RCC 7860 (cell line): ENCODE results near the gene CELA2B.
"Not testable (repeated sequence)": the region's sequence is repeated elsewhere in the genome, so short reads cannot be mapped to it uniquely, and the experiment has no call there.

ENCODE experiments used
- DNase-seq: peaks from one replicate; pipeline ENCODE4 v3.0.0-alpha.2; 2015; ENCODE audit warnings: low spot score
- FAIRE-seq: peaks from 2 replicates; lab custom pipeline; 2012; peaks lifted over from hg19 to GRCh38; lab: Jason Lieb, UNC

Gene CELA2B

DNA sequence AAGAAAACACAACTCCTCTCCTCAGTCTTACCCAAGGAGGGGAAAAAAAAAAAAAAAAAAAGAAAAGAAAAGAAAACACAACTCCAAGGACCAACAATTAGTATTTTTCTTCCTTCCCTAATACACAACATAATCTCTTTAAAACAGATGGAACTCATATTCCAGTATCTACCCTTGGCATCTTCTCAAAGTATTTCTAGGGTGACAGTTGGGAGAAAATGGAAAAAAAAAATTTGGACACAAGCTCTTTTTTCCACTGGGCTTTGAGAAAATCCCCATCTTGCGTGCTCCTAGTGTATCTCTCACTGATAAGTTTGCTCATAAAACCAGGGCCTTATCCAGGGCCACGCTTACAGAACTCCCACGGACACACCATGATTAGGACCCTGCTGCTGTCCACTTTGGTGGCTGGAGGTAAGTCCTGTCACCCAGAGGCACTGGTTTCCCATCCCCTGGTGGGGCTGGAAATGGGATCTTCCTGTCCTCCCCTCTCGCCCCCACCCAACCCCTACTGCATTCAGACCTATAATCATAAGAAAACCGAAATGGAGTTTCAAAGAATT lies at the start of gene CELA2B:
CELA2B (plus strand) TSS at position 353 of the 563 bp plus-strand sequence; CDS start at position 375, 22 bp downstream.
- FAIRE-seq (no peak), DNase-seq (no peak)

DNA sequence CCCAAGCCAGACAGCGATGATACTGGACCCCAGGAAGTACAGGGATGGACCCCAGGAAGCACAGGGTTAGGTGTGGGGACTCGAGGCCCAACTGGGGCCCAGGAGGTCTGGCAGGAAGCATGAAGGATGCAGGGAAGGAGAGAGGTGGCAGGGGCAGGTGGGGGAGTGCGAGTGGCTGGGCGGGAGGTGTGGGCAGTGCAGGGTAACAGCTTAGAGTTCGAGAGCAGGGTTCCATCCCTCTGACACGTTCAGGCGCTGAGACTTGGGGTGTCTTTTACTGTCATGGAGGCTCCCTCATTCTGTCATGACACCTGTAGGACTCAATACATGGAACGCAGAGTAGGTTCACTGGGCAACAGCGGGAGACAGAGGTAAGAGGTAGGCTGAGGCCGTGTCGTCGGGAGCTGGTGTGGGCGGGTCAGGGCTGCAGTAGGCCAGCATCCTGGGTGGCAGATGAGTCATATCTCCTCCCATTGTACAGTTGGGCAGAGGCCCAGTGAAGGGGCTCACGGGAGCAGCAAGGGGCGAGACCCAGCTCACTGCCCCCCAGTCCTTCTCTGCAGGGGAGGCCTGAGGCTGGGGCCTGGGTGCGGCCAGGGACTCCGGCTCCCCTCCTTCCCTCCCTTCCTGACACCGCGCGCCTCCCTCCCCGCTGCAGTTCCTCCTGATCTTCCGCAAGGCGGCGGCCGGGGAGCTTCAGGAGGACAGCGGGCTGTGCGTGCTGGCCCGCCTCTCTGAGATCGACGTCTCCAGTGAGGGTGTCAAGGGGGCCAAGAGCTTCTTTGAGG lies 49.2 kb upstream of the CELA2B start:
- no peak for FAIRE-seq
- peak; percentile 59 for DNase-seq

DNA sequence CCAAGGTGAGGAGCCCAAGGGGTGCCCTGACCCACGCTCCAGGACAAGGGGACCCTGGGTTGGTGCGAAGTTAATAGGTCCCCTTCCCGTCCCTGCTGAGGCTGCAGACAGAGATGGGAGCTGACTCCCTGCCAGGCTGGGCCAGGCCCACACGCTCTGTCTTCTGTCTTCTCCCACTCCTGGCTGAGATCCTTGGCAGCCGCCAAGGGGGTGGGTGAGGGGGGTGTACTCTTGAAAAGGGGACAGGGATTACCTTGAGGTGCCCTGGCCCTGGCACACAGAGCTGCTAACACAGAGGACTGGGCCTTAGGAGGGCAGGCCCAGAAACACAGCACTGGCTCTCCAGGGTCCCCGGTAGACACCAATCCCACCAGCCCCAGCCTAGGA lies 48.6 kb upstream of the CELA2B start:
- DNase-seq: no peak

DNA sequence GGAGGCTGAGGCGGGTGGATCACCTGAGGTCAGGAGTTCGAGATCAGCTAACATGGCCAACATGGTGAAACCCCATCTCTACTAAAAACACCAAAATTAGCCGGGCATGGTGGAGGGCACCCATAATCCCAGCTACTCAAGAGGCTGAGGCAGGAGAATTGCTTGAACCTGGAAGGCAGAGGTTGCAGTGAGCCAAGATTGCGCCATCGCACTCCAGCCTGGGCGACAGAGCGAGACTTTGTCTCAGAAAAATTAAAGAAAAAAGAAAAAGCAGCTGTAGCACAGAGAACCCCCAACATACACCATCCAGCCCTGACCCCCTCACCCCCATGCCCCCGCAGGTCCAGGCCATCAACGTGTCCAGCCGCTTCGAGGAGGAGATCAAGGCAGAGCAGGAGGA lies 47.7 kb upstream of the CELA2B start:
- FAIRE-seq, DNase-seq: not testable (repeated sequence)

More for the DNA sequence above, 48.6 kb upstream of the CELA2B start:
- no peak for FAIRE-seq

DNA sequence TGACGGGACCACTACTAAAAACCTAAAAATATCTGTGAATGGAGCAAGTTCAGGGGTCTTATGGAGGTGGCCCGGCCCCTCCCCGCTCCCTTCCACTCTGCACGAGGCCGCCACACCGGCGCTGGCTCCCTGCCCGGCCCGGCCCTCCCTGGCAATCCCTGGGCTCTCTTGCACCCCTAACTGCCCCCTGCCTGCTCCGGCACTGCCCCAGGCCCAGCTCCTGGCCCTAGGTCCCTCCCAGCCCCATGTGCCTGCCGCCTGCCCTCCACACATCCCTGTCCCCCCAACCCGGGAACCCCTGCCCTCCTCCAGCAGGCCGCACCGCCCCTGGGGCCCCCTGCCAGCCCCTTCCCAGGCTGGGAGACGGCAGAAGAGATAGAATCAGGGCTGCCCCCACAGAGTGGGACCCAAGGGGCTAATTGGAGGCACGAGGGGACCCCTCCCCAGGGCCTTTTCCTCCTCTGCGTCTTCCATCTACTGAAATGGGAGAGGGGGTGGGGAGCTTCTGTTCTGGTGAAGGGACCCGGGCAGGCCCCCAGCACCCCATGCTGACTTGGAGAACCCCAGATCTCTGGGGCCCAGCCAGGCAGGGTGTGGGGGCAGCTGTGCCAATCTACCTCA lies 47.0 kb upstream of the CELA2B start:
- FAIRE-seq (no peak), DNase-seq (no peak)

DNA sequence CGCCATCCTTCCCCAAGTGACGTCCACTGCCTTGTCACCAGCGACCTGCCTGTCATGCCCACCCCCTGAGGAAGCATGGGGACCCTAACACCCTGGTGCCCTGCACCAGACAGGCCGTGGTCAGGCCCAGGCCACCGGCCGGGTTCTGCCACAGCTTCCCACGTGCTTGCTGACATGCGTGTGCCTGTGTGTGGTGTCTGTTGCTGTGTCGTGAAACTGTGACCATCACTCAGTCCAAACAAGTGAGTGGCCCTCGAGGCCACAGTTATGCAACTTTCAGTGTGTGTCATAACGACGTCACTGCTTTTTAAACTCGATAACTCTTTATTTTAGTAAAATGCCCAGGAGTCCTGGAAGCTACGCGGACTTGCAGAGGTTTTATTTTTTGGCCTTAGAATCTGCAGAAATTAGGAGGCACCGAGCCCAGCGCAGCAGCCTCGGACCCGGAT lies 46.2 kb upstream of the CELA2B start:
- DNase-seq (peak; percentile 58), FAIRE-seq (no peak)

DNA sequence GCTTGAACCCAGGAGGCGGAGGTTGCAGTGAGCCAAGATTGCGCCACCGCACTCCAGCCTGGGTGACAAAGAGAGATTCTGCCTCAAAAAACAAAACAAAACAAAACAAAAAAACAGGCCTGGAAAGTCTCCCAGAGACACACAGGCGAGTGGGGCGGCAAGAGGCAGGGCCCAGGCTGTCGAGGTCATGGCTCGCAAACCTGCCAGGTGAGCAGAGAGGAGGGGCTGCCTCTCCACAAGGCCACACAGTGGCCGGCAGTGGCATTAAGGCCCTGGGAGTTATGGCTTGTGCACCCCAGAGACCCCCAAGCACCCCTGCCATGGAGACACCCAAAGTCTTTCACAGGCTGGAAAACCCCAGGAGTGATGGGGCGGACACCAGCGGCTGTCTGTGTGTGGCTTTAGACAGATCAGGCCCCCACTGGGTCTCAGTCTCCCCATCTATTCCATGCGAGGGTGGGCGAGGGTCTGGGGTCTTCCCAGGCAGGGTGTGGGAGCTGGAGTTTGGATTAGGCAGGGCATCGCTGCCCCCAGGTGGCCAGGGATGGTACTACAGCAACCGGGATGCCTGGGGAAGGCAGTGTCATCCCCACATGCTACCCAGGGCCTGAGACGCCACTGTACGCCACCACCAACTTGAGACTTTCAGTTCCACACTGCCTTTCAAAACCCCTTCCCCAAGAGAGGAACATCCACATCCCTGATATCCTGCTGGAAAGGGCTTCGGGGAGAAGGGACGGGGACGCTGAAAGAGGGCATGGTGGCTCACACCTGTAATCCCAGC lies 44.9 kb upstream of the CELA2B start:
- FAIRE-seq: no peak
- no peak for DNase-seq

DNA sequence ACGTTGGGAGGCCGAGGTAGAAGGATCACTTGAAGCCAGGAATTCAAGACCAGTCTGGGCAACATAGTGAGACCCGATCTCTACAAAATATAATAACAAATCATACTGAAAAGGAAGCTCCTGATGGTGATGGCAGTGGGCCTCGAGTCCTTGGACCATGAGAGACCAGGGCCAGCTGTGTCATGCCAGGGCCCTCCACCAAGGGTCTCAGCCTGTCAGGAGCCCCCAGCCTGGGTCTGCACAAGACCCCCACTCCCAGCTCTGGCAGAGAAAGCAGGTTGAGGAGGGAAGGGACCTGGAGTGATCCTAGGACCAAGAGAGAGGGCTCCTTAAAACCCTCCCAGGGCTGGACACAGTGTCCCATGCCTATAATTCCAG lies 44.3 kb upstream of the CELA2B start:
- no peak for DNase-seq
- no peak for FAIRE-seq

DNA sequence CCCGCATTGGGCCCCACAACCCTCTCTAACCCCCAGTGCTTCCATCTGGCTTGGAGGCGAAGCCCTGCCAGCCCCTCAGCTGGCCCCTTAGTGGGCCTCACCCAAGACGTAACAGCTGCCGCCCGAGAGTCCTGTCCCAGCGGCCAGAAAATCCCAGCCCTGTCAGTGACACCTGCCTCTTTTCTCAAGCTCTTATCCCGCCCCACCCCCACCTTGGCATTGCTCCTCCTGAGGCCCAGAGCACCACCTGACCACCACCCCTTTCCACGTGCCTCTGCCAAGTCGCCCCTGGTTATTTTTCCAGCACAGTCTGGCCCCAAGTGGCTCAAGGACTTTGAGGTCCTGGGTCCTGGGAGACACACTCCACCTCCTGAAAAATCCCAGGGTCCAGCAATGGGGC lies 43.6 kb upstream of the CELA2B start:
- DNase-seq (no peak), FAIRE-seq (no peak)

DNA sequence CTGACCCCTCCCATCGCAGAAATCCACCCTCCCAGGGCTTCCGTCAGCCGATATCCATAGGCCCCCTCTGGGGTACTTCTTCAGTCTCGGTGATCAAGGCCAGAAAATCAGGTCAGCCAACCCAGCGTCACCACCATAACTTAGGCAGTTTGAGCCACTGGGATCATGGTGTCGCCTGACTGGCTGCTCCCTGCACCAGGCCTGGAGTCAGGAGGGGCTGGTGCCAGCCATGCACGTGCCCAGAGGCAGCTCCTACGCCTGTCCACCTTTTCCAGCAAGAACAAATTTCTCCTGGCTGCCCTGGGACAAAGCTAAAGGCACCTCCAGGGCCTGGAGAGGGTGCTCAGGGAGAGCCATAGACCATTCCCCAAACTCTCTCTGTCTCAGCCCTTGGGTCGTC lies 42.4 kb upstream of the CELA2B start:
- no peak for FAIRE-seq
- DNase-seq: no peak

DNA sequence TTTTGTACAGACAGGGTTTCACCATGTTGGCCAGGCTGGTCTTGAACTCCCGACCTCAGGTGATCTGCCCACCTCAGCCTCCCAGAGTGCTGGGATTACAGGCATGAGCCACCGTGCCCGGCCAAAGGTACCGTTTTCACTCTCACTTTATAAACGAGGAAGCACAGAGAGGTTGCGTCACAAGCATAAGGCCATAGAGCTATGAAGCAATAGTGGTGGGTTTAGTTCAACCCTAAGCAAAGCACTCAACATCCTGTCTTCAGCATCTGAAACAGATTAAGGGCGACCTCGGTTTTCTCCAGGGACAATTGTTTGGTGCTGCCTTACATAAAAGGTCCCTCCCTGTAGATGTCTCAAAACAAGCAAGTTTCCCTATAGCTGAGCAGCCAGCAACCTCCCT lies 41.2 kb upstream of the CELA2B start:
- DNase-seq, FAIRE-seq: not testable (repeated sequence)

DNA sequence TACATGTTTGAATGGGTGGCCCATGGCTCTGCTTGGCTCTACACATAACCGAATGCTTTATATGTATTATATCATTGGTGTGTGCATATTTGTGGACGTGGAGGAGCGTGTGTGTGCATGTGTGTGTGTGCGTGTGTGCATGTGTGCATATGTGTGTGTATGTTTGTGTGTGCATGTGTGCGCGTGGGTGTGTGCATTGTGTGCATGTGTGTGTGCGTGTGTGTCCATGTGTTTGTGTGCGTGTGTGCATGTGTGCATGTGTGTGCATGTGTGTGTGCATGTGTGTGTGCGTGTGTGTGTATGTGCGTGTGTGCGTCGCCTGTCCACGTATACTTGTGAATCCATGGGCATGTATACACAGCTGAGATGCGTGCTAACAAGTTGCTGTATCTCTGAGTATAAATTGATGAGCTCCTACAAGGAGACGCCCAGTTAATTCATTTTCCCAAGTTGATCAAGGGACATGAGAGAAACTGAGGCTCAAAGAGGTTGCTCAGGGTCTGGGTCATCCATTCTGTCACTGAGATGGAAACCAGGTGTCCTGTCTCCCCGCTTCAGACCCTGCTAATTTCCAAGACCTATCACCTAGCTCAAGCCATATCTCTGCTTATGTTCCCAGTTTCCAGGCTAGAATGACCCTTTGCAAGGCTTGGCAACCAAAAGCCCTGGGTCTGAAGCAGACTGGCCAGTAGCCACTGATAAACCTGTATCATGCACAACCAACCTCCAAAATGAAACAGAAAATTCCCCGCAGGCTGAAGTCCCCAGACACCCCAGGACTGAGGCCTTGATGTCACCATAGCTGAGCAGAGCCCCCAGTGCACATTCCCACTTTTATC lies 40.4 kb upstream of the CELA2B start:
- no peak for FAIRE-seq
- no peak for DNase-seq

DNA sequence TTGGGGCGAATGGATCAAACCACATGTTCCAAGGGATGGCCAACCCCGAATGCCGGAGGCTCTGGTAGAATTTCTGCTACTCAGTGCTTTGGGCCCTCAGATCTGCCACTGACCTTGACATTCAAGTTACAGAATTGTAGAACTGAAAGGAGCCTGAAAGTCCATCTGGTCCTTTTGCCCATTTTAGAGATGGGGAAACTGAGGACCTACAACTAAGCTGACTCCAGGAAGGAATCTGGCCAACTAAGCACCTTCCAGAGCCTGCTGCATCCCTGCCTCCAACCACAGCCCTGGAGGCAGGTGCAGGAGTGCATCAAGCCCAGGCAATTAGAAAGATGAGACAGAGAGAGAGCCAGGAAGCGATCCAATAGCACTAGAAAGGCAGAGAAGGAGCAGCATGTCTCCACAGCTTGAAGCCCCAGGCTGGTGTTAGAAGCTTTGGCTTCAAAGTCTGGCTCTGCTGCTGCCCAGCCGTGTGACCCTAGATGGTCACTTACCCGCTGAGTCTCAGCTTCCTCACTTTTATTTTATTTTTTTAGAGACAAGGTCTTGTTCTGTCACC lies 38.9 kb upstream of the CELA2B start:
- FAIRE-seq (no peak), DNase-seq (no peak)

DNA sequence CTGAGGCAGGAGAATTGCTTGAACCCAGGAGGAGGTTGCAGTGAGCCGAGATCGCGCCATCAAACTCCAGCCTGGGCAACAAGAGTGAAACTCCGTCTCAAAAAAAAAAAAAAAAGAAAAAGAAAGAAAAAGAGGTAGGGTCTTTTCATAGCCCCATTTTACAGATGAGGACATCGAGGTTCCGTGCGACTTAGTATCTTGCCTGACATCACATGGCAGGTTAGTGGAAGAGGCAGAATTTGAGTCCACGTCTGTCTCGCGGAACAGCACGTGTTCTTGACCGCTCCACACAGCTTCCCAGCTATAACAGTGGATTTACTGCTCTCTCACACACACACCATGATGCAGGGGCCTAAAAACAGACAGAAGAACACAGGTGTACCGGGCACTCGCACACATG lies 36.6 kb upstream of the CELA2B start:
- no peak for DNase-seq
- no peak for FAIRE-seq

DNA sequence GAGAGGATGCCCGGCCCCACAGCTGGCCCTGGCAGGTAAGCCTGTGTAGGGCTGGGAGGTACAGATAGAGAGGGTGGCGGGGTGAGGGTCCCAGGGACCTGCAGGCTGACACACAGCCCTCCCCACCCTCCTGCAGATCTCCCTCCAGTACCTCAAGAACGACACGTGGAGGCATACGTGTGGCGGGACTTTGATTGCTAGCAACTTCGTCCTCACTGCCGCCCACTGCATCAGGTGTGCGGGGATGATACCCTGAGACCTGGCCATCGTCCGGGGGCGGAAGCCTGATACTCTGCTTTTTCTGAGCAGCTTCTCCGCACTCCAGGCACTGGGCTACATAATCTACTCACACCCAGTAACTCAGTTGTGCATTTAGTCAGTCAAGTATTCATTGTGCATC lies 35.5 kb upstream of the CELA2B start:
- DNase-seq (no peak), FAIRE-seq (no peak)

DNA sequence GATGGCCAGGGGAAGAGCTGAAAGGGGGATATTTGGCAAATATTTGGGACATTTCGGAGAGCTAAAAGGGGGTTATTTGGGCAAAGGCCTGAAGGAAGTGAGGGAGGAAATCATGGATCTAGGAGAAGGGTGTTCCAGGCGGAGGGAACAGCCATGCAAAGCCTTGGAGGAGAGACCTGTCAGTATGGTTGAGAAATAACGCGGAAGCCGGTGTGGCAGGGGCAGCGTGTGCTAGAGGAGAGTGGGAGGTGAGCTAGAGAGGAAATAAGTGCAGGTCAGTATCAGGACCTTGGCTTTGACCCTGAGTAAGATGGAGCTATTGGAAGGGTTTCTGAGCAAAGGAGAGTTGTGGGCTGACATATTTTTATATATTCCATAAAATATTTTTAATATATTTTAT lies 34.7 kb upstream of the CELA2B start:
- no peak for FAIRE-seq
- no peak for DNase-seq

DNA sequence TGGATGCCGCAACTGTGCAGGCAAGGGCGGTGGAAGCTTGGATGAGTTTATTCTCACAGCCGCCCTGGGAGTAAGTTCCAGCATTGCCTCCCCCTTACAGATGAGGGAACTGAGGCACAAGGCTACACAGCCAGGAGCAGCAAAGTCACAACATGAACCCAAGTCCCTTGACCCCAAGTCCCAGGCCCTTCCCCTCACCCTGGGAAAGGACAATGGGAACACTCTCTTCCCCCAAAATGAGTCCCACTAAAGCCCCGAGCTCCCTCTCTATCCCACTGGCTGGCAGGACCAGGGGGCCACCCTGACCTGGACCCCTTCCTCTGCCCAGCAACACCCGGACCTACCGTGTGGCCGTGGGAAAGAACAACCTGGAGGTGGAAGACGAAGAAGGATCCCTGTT lies 33.8 kb upstream of the CELA2B start:
- FAIRE-seq (no peak), DNase-seq (no peak)

DNA sequence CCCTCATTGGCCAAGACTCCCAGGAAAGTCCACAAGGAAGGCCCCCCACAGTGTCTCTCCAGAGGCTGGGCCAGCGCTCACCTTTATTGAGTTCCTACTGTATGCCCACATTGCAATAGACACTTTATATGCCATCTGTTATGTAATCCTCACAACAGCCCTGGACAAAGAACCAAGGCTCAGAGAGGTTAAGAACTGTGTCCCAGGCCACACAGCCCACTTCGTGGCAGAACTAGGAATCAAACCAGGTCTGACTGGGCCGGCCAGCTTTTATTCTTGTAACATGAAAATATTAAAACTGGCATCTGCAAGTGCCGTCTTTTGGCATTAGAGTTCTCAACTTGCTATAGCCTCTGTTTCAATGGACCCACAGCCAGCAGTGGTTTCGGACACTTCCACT lies 33.1 kb upstream of the CELA2B start:
- no peak for DNase-seq
- FAIRE-seq: no peak

DNA sequence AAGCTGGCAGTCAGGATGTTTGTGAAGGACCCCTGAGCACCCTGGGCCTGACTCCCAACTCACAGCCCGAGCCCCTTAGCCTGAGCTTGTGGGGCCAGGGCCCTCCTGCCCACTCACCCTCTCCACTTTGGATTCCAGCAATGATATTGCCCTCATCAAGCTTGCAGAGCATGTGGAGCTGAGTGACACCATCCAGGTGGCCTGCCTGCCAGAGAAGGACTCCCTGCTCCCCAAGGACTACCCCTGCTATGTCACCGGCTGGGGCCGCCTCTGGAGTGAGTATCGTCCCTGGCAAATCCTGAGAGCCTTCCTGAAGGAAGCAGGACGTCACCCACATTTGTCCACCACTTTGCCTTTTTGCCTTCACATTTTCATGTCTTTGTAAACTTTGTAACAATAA lies 32.6 kb upstream of the CELA2B start:
- DNase-seq: no peak
- FAIRE-seq: no peak
